Activated CD8-positive, alpha-beta T cell treated with anti-CD3 and anti-CD28 coated beads, Interleukin-2, amount 10 ng/mL, durations not matched to agents 7 days and 5 days (primary cell): ENCODE measurements around the gene TM4SF20. TPM values are rescaled to one million over a fixed set of nuclear protein-coding genes. Genes with fewer than 3 reads are reported as not detected.
"Not testable (repeated sequence)": the region's sequence is repeated elsewhere in the genome, so short reads cannot be mapped to it uniquely, and the experiment has no call there.

Source experiments
- ATAC-seq: fragments of 150-1000 bp; cut with Tn5 transposase; one replicate; pipeline ENCODE4 v1.10.0; 2021; ENCODE audit warnings: moderate library complexity
- CTCF ChIA-PET: fragments of 350-600 bp; sonication (Branson Sonifier 250); formaldehyde crosslinking; loops from one replicate; lab custom pipeline; 2021; ENCODE audit warnings: antibody characterized with exemption; lab: Charles Lee
- POLR2A ChIA-PET: fragments of 350-600 bp; sonication (Branson Sonifier 250); formaldehyde crosslinking; loops from one replicate; lab custom pipeline; 2021; ENCODE audit warnings: antibody characterized with exemption; lab: Charles Lee
- DNase-seq: peaks from one replicate; pipeline ENCODE4 v3.0.0-alpha.2; 2020
- H3K27ac Mint-ChIP-seq: one replicate; pipeline ENCODE4 v1.8.0; 2021; ENCODE audit warnings: mild to moderate bottlenecking, mixed read lengths
- H3K27me3 Mint-ChIP-seq: one replicate; pipeline ENCODE4 v1.8.0; 2021; ENCODE audit warnings: low read depth, mixed read lengths
- H3K36me3 Mint-ChIP-seq: one replicate; pipeline ENCODE4 v1.8.0; 2021; ENCODE audit warnings: low read depth, mixed read lengths
- H3K4me1 Mint-ChIP-seq: one replicate; pipeline ENCODE4 v1.8.0; 2021; ENCODE audit warnings: low read depth, mixed read lengths
- H3K4me3 Mint-ChIP-seq: one replicate; pipeline ENCODE4 v1.8.0; 2021; ENCODE audit warnings: mild to moderate bottlenecking, mixed read lengths
- H3K9me3 Mint-ChIP-seq: one replicate; pipeline ENCODE4 v1.8.0; 2022; ENCODE audit warnings: mixed read lengths; ENCODE audit not compliant: insufficient read depth
- total RNA-seq, 2 experiments: library from RNA; stranded (reverse); gene quantifications; one replicate each; pipeline ENCODE4 v1.2.3, GENCODE V29; 2021

Gene TM4SF20
- total RNA-seq, 2 experiments from 2014 or later = not detected

- H3K4me3 Mint-ChIP-seq = no peak overlapping the region
- H3K27me3 Mint-ChIP-seq = peaks cover 5% of the 10 kb centered on the region
- H3K4me1 Mint-ChIP-seq = peaks cover 4% of the 10 kb centered on the region
- ATAC-seq = no peak
- H3K9me3 Mint-ChIP-seq = no peaks in the 10 kb centered on the region
- no peak for DNase-seq
- H3K36me3 Mint-ChIP-seq = no peaks in the 10 kb centered on the region
- no peak overlapping the region for H3K27ac Mint-ChIP-seq
- CTCF ChIA-PET = no interaction called here
- POLR2A ChIA-PET = no interaction called here
Measured at GRCh38 chr2:227377467-227378351, 1.4 kb downstream of the TM4SF20 start.

- H3K27ac Mint-ChIP-seq = no peak overlapping the region
- DNase-seq = no peak
- H3K9me3 Mint-ChIP-seq = no peaks in the 10 kb centered on the region
- H3K36me3 Mint-ChIP-seq = no peaks in the 10 kb centered on the region
- ATAC-seq = no peak
- H3K27me3 Mint-ChIP-seq = peaks cover 5% of the 10 kb centered on the region
- CTCF ChIA-PET = no interaction called here
- POLR2A ChIA-PET = no interaction called here
- peaks cover 4% of the 10 kb centered on the region for H3K4me1 Mint-ChIP-seq
- no peak overlapping the region for H3K4me3 Mint-ChIP-seq
Measured at GRCh38 chr2:227376656-227377396, 2.3 kb downstream of the TM4SF20 start.

DNA sequence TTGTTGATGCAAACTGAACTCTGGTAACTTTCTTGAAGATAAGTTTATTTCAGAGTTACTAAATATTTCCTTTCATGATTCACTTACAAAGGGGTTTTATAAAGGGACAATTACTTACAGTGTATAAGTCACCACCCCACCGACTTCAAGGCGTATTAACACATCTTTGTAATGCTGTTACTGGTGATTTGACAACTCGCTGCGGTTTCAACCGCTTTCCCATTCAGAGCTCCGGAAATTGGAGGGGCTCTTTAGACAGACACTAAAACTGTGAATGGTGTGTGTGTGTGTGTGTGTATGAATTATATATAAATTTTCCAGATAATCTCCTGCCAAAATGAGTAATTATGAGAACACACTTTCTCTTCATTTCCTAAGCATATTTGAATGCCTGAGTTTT is 4.9 kb downstream of the TM4SF20 start:
- H3K27ac Mint-ChIP-seq = no peak overlapping the region
- ChIA-PET CTCF (no interaction called here), POLR2A (no interaction called here)
- no peaks in the 10 kb centered on the region for H3K36me3 Mint-ChIP-seq
- H3K27me3 Mint-ChIP-seq = peaks cover 5% of the 10 kb centered on the region
- H3K9me3 Mint-ChIP-seq = no peaks in the 10 kb centered on the region
- DNase-seq (peak; percentile 46), ATAC-seq (peak; percentile 68)
- peaks cover 4% of the 10 kb centered on the region for H3K4me1 Mint-ChIP-seq
- H3K4me3 Mint-ChIP-seq = no peak overlapping the region

DNA sequence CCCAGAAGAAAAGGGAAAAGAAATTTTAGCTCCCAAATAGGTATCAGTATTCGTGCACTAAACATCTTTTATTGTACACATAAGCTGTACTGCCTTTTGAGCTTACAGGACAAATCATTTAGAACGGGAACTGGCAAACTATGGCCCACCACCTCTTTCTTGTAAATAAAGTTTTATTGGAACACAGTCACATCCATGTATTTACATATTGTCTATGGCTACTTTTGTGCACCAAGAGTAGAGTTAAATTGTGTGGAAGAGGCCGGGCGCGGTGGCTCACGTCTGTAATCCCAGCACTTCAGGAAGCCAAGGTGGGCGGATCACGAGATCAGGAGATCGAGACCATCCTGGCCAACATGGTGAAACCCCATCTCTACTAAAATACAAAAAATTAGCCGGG is 5.7 kb downstream of the TM4SF20 start:
- no peak overlapping the region for H3K27ac Mint-ChIP-seq
- H3K4me1 Mint-ChIP-seq = peaks cover 4% of the 10 kb centered on the region
- H3K36me3 Mint-ChIP-seq = no peaks in the 10 kb centered on the region
- no peak for DNase-seq
- H3K27me3 Mint-ChIP-seq = peaks cover 5% of the 10 kb centered on the region
- H3K9me3 Mint-ChIP-seq = no peaks in the 10 kb centered on the region
- H3K4me3 Mint-ChIP-seq = no peak overlapping the region
- ChIA-PET CTCF (interaction anchor here (0.9 to 1.3 kb wide), 2 partner anchors 11 to 392 kb away, joined by 3 read pairs; no protein-coding TSS in a partner anchor), POLR2A (interaction anchor here (0.6 kb wide), 1 partner anchor 126 kb away, joined by 3 read pairs; no protein-coding TSS in a partner anchor)
- no peak for ATAC-seq

DNA sequence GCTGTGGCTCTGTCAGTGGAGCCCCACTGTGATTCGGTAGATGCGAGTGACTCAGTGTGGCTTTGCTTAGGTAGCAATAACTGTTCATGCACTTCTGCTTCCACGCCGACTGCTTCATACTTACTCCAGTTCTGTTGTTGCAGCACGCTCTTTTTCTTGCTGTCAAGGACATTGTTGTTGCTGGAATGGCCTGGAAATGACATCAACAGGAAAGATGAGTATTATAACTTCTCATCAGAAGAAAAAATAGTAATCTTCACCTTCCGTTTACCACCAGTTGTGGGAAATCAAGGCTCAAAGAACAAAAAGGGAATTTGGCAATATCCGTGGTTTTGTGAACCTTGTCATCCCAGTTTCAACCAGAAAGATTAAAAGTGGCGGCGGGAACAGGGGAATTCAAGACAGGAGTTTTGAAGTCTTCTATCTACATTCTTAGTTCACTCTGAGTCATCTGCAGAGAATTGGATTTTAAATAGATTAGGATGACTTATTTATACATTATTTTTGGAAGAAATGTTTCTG is 8.3 kb downstream of the TM4SF20 start:
- Mint-ChIP-seq H3K4me3 (no peak overlapping the region), H3K9me3 (no peaks in the 10 kb centered on the region), H3K27ac (no peak overlapping the region), H3K36me3 (no peaks in the 10 kb centered on the region), H3K27me3 (no peaks in the 10 kb centered on the region), H3K4me1 (peaks cover 4% of the 10 kb centered on the region)
- DNase-seq (no peak), ATAC-seq (no peak)
- ChIA-PET POLR2A (no interaction called here), CTCF (no interaction called here)

DNA sequence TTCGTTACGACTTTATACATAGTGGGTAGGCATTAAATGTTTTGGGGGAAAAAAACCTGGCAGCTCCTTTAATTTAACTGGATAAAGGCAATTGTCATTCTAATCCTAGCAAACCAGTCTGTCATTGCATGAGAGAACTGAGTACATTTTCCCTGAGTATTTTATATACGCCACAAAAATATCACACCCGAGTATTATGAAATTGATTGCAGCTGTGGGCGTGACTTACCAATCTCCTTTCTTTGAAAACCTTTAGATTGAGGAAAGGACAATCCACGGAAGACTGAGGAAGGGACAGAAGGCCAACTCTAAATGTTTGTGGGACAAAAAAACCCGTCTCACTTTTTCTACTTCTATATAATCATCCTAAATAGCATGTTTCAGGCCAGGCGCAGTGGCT is 9.0 kb downstream of the TM4SF20 start:
- DNase-seq = no peak
- Mint-ChIP-seq H3K27me3 (no peaks in the 10 kb centered on the region), H3K4me1 (peaks cover 4% of the 10 kb centered on the region), H3K27ac (no peak overlapping the region), H3K4me3 (no peak overlapping the region), H3K36me3 (no peaks in the 10 kb centered on the region), H3K9me3 (no peaks in the 10 kb centered on the region)
- ATAC-seq = no peak
- ChIA-PET CTCF (no interaction called here), POLR2A (no interaction called here)

DNA sequence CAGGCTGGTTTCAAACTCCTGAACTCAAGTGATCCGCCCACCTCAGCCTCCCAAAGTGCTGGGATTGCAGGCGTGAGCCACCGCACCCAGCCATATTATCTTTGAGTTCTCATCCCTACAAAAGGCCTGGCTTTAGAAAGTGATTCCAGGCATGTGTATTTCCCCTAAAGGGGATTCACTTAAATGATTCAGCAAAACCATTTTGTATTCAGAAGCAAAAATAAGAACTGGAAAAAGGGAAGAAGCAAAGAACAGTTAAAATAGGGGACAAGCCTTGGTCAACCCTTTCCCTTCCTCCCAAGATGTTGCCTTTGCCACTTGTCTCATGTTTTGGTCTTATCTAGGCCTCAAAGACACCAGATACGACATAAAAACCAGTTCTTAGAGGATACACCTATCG is 10.5 kb downstream of the TM4SF20 start:
- Mint-ChIP-seq H3K36me3 (no peaks in the 10 kb centered on the region), H3K4me3 (no peak overlapping the region), H3K27me3 (no peaks in the 10 kb centered on the region), H3K4me1 (no peaks in the 10 kb centered on the region), H3K9me3 (no peaks in the 10 kb centered on the region), H3K27ac (no peak overlapping the region)
- DNase-seq (no peak), ATAC-seq (no peak)
- POLR2A ChIA-PET = no interaction called here
- CTCF ChIA-PET = no interaction called here

DNA sequence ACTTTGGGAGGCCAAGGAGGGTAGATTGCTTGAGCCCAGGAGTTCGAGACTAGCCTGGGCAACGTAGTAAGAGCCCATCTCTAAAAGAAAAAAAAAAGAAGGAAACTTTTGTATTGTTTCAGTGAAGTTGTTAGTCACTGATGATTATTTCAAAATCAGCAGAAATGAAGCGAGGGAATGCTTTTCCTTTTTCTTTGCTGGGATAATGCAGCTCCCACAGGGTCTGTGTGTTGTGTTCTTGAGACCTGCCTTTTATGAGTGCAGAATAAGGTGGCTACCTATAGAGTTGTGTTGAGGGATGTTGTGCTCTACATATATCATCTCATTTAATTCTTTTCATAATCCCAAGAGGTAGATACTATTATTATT is 11.7 kb downstream of the TM4SF20 start:
- POLR2A ChIA-PET = no interaction called here
- CTCF ChIA-PET = no interaction called here
- H3K4me3 Mint-ChIP-seq = no peak overlapping the region
- H3K9me3 Mint-ChIP-seq = no peaks in the 10 kb centered on the region
- no peaks in the 10 kb centered on the region for H3K4me1 Mint-ChIP-seq
- H3K27me3 Mint-ChIP-seq = no peaks in the 10 kb centered on the region
- ATAC-seq = no peak
- H3K27ac Mint-ChIP-seq = no peak overlapping the region
- DNase-seq = no peak
- H3K36me3 Mint-ChIP-seq = no peaks in the 10 kb centered on the region

- H3K36me3 Mint-ChIP-seq = no peaks in the 10 kb centered on the region
- ATAC-seq (no peak), DNase-seq (no peak)
- no peaks in the 10 kb centered on the region for H3K27me3 Mint-ChIP-seq
- ChIA-PET POLR2A (no interaction called here), CTCF (no interaction called here)
- no peak overlapping the region for H3K4me3 Mint-ChIP-seq
- H3K27ac Mint-ChIP-seq = no peak overlapping the region
- H3K9me3 Mint-ChIP-seq = no peaks in the 10 kb centered on the region
- H3K4me1 Mint-ChIP-seq = no peaks in the 10 kb centered on the region
Measured at GRCh38 chr2:227366769-227367426, 12.2 kb downstream of the TM4SF20 start.

DNA sequence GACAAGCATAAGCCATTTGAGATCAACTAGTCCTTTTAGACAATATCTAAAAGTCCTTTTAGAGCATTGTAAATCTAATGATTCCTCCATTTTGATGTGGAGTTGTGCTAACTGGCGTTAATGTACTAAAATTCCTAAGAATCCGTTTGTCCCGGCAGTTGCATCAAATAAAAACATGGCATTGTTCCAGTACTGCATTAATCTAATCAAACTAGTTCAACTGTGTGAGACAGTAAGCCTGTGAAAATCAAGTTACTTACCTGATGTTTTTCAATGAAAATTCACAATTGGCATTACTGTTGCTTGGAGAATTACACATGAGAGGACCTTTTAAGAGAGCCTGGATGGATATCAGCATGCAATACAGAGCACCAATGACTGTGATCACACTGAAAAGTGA is 13.3 kb downstream of the TM4SF20 start:
- Mint-ChIP-seq H3K9me3 (no peaks in the 10 kb centered on the region), H3K27me3 (no peaks in the 10 kb centered on the region), H3K27ac (no peak overlapping the region), H3K36me3 (no peaks in the 10 kb centered on the region), H3K4me3 (no peak overlapping the region), H3K4me1 (no peaks in the 10 kb centered on the region)
- DNase-seq = no peak
- ChIA-PET CTCF (no interaction called here), POLR2A (no interaction called here)
- ATAC-seq = no peak

DNA sequence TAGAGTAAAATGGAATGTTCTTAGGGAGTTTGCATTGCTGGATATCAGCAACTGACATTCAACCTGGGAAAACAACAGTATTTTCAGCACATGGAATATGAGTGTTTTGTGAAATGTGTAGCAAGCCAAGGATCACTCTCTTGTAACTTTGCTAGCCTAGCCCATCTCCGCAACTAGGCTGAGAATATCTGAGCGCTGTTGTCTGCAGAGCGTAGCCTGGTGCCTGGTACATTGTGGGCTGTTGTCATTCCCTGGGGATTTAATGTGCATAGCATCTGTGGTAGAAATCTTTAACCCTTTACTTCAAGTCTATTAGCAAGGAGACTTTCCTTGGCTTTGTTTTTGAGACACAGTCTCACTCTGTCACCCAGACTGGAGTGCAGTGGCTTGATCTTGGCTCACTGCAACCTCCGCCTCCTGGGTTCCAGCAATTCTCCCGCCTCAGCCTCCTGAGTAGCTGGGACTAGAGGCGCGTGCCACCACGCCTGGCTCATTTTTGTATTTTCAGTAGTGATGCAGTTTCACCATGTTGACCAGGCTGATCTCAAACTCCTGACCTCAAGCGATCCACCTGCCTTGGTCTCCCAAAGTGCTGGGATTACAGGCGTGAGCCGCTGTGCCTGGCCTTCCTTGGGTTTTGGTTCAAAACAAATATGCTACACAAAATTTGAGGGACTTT is 14.4 kb downstream of the TM4SF20 start:
- CTCF ChIA-PET, ATAC-seq, H3K4me3 Mint-ChIP-seq, H3K27ac Mint-ChIP-seq, DNase-seq, H3K4me1 Mint-ChIP-seq, H3K9me3 Mint-ChIP-seq, H3K36me3 Mint-ChIP-seq, H3K27me3 Mint-ChIP-seq: not testable (repeated sequence)
- POLR2A ChIA-PET = interaction anchor here (0.6 kb wide), 1 partner anchor 16 kb away, joined by 3 read pairs; no protein-coding TSS in a partner anchor
